ENCODE measurements around the gene HDAC11.

HDAC11 gene

DNA sequence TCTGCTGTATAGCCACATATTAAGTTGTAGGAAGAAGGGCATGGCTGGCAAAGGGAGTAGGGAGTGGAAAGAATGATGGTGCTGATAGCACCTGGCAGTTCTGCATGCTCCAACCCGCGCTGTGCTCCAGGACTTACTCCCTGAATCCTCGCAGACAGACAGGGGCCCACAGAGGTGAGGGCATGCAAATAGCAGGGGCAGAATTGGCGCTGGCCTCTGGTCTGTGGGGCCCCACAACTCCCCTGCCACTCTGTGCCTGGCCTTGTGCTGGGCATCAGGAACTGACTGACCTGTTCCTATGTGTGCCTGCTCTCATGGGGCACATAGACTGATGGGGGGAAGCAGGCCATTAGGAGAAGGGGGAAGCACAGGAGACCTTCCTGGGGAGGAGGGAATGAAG lies 20.9 kb downstream of the HDAC11 start:
- no peak overlapping the region for H3K4me3 ChIP-seq (ENCODE audit: low read depth, low read length)
- TF ChIP-seq, protein P1, sequence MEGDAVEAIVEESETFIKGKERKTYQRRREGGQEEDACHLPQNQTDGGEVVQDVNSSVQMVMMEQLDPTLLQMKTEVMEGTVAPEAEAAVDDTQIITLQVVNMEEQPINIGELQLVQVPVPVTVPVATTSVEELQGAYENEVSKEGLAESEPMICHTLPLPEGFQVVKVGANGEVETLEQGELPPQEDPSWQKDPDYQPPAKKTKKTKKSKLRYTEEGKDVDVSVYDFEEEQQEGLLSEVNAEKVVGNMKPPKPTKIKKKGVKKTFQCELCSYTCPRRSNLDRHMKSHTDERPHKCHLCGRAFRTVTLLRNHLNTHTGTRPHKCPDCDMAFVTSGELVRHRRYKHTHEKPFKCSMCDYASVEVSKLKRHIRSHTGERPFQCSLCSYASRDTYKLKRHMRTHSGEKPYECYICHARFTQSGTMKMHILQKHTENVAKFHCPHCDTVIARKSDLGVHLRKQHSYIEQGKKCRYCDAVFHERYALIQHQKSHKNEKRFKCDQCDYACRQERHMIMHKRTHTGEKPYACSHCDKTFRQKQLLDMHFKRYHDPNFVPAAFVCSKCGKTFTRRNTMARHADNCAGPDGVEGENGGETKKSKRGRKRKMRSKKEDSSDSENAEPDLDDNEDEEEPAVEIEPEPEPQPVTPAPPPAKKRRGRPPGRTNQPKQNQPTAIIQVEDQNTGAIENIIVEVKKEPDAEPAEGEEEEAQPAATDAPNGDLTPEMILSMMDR (IDR thresholded peaks at IDR 0.05; ENCODE audit: low read depth, low read length) = no peak

DNA sequence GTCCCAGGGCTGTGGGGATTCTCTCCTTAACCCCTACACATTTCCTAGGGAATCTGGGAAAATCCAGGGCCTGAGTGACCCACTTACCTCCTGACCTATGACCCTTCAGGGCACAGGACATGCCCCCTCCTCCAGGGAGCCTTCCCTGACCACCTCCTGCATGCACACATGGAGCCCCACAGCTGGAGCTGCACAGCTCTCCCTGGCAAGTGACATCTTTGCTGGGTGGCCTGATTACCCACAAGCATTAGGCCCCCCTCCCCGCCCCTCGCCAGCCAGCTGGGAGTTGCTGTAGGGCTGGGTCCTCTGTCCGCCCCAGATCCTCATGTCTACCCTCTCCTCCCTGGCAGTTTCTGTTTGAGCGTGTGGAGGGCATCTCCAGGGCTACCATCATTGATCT lies 21.4 kb downstream of the HDAC11 start:
- H3K4me3 ChIP-seq (ENCODE audit: low read depth, low read length) = no peak overlapping the region
- TF ChIP-seq, protein P1 (IDR thresholded peaks at IDR 0.05; ENCODE audit: low read depth, low read length) = no peak

DNA sequence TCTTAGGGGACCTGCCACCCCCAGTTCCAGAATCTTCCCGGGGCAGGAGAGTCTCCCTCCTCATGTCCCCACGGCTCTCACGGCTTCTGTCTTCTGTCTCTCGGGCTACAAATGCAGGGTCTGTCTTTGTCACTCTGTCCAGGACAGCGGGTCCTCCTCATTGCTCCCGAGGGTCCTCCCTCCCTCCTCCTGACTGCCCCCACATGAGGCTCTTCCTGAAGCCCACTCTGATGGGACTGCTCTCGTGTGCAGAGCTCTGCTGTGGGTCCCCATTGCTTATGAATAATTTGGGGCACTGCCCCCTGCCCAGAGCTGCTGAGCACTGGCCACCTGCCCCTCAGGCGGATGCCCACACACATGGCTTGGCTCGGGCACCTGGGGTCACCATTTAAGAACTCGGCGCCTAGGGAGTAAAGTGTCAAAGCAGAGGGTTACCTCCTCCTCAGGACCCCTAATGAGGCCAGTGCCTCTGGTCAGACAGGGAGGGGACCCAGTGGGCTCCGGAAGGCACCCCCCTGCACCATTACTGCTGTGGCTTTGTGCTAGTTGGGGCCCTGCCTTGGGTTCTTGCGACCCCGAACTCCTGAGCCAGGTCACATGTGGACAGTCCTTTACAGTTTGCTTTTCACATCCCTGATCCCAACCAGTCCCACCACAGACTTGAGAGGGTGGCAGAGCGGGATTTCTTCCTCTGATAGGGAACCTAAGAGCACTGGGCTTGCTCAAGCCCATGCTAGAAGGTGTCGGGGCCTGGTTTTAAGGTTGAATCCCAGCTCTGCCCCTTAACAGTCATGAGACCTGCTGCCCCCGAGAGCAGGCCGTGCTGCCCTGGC lies 22.1 kb downstream of the HDAC11 start:
- H3K4me3 ChIP-seq (ENCODE audit: low read depth, low read length) = no peak overlapping the region
- TF ChIP-seq, protein P1 (IDR thresholded peaks at IDR 0.05; ENCODE audit: low read depth, low read length) = no peak

DNA sequence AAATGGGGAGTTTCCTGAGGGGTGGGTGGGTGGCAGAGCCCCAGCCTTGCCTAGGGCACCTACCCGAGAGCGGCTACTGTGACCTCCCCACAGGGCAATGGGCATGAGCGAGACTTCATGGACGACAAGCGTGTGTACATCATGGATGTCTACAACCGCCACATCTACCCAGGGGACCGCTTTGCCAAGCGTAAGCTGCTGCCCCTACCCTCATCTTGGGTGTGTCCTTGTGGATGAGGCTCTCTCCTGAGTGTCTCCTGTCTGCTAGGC lies 22.6 kb downstream of the HDAC11 start:
- TF ChIP-seq, protein P1 (IDR thresholded peaks at IDR 0.05; ENCODE audit: low read depth, low read length) = no peak
- H3K4me3 ChIP-seq (ENCODE audit: low read depth, low read length) = no peak overlapping the region

DNA sequence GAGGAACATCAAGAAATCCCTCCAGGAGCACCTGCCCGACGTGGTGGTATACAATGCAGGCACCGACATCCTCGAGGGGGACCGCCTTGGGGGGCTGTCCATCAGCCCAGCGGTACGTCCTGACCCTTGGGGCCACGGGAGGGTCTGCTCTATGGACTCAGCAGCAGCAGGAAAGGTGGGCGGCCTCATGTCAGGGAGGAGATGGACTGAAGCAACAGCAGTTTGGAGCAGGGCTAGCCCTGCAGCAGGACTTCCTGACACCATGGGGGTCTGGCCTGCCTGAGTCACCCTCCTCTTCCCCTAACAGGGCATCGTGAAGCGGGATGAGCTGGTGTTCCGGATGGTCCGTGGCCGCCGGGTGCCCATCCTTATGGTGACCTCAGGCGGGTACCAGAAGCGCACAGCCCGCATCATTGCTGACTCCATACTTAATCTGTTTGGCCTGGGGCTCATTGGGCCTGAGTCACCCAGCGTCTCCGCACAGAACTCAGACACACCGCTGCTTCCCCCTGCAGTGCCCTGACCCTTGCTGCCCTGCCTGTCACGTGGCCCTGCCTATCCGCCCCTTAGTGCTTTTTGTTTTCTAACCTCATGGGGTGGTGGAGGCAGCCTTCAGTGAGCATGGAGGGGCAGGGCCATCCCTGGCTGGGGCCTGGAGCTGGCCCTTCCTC lies 24.2 kb downstream of the HDAC11 start:
- TF ChIP-seq, protein P1 (IDR thresholded peaks at IDR 0.05; ENCODE audit: low read depth, low read length) = no peak
- H3K4me3 ChIP-seq (ENCODE audit: low read depth, low read length) = no peak overlapping the region

DNA sequence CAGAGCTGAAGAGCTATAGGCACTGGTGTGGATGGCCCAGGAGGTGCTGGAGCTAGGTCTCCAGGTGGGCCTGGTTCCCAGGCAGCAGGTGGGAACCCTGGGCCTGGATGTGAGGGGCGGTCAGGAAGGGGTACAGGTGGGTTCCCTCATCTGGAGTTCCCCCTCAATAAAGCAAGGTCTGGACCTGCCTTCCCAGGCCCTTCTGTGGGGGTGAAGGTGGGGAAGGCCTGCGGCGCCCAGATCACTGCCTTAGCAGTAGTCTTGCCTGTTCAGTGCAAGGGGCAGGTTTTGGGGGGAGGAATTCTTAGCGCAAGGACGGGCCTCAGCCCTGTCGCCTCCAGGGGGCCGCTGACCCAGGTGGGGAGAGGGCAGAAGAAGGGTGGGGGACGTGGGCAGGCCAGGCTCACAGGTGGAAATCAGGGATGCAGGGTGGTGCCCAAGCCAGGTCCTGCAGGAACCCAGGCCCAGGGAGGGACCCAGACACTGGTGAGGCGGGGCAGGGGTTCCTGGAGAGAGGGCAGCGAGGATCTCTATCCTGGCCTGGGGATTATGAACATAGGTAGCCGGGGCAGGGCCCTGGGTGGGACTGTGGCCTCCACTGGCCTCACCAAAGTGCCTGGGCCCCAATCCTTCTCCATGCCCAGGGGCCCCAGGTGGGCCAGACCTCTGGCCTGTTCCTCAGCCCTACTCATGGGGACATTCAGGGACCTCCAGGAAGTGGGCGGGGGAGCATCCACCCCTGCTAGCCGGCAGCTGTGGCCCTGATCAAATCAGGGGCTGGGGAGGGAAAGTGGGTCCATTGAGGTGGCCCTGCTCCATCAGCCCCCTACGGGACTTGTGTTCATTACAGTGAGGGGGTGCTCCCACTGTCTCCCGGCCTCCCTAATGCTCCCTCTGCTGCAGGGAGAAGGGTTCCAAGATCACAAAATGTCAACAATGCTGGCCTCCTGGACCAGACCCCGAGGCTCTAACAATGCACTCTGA lies 25.3 kb downstream of the HDAC11 start:
- no peak overlapping the region for H3K4me3 ChIP-seq (ENCODE audit: low read depth, low read length)
- TF ChIP-seq, protein P1 (IDR thresholded peaks at IDR 0.05; ENCODE audit: low read depth, low read length) = no peak

Measured in WI38 (cell line).